Cardiac muscle cell (in vitro differentiated cells and primary cell): ENCODE measurements around the gene NPY. TPM values are rescaled to one million over a fixed set of nuclear protein-coding genes. Genes with fewer than 3 reads are reported as not detected.

Experiments used
- DNase-seq, 2 donors: peaks; one replicate each; pipeline versions ENCODE4 v3.0.0 to v3.0.0-alpha.2; 2010 to 2017; ENCODE audit warnings: low read depth in 1 of 2, low spot score in 1 of 2
- H3K27ac ChIP-seq: fragments of 200-600 bp; sonication (generic); 2 replicates; pipeline ENCODE4 v1.5.1; 2016
- H3K27me3 ChIP-seq: fragments of 200-600 bp; sonication (generic); 2 replicates; pipeline ENCODE4 v1.6.0; 2016; ENCODE audit warnings: control low read depth
- H3K36me3 ChIP-seq: fragments of 200-600 bp; sonication (generic); 2 replicates; pipeline ENCODE4 v1.5.1; 2016; ENCODE audit warnings: control low read depth
- H3K4me1 ChIP-seq: fragments of 200-600 bp; sonication (generic); 2 replicates; pipeline ENCODE4 v1.8.1; 2017; ENCODE audit warnings: low read depth, mild to moderate bottlenecking, mixed run types
- H3K4me3 ChIP-seq: fragments of 200-600 bp; sonication (generic); 2 replicates; pipeline ENCODE4 v1.5.1; 2016; ENCODE audit warnings: mild to moderate bottlenecking
- H3K9me3 ChIP-seq: fragments of 200-600 bp; sonication (generic); 2 replicates; pipeline ENCODE4 v1.5.1; 2017; ENCODE audit warnings: low read depth, mild to moderate bottlenecking, control low read depth
- polyA plus RNA-seq: library from polyadenylated mRNA; unstranded; fragments of >200 nt; fragmentation: Nextera tagmentation; extraction: Ambion mirVana; gene quantifications from 2 replicates; pipeline ENCODE4 v1.2.1, GENCODE V29; 2016
- total RNA-seq: library from RNA; depleted of rRNA; stranded (reverse); fragments of >200 nt; gene quantifications from 2 replicates; pipeline ENCODE4 v1.2.3, GENCODE V29; 2016
- TF ChIP-seq, protein P1 (sequence below): IDR thresholded peaks from 2 replicates; pipeline ENCODE4 v1.5.1; 2012; ENCODE audit warnings: low read depth, mild to moderate bottlenecking, low read length

NPY gene
- total and polyA plus RNA-seq, 2 experiments from 2014 or later: 3.5 to 5.1 TPM

DNA sequence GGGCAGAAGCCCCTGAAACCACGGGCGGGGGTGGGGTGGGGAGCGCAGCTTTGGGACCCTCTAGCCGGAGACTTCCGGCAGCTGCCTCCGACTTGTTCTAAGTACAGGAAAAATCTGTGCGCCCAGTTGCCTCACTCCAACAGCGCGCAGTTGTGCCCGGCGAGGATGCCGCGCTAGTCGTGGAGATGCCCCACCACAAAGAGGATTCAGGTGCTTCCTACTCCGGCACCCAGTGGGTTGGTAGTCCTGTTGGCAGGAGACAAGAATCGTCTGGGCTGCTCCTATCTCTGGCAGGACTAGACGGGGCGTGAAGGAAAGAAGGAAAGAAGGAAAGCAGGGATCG lies 465 bp upstream of the NPY start:
- H3K4me3 ChIP-seq: peak overlapping the region; percentile 26

DNA sequence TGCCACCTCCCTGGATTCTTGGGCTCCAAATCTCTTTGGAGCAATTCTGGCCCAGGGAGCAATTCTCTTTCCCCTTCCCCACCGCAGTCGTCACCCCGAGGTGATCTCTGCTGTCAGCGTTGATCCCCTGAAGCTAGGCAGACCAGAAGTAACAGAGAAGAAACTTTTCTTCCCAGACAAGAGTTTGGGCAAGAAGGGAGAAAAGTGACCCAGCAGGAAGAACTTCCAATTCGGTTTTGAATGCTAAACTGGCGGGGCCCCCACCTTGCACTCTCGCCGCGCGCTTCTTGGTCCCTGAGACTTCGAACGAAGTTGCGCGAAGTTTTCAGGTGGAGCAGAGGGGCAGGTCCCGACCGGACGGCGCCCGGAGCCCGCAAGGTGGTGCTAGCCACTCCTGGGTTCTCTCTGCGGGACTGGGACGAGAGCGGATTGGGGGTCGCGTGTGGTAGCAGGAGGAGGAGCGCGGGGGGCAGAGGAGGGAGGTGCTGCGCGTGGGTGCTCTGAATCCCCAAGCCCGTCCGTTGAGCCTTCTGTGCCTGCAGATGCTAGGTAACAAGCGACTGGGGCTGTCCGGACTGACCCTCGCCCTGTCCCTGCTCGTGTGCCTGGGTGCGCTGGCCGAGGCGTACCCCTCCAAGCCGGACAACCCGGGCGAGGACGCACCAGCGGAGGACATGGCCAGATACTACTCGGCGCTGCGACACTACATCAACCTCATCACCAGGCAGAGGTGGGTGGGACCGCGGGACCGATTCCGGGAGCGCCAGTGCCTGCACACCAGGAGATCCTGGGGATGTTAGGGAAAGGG lies 913 bp downstream of the NPY start:
- H3K27me3 ChIP-seq: peaks cover 60% of the 10 kb centered on the region
- H3K4me3 ChIP-seq: peak overlapping the region; percentile 26

More for the DNA sequence above, 465 bp upstream of the NPY start:
- Histone ChIP-seq H3K4me1 (no peaks in the 10 kb centered on the region), H3K9me3 (no peaks in the 10 kb centered on the region), H3K36me3 (no peaks in the 10 kb centered on the region), H3K27me3 (peaks cover 60% of the 10 kb centered on the region), H3K27ac (no peak overlapping the region)
- TF ChIP-seq, protein P1, sequence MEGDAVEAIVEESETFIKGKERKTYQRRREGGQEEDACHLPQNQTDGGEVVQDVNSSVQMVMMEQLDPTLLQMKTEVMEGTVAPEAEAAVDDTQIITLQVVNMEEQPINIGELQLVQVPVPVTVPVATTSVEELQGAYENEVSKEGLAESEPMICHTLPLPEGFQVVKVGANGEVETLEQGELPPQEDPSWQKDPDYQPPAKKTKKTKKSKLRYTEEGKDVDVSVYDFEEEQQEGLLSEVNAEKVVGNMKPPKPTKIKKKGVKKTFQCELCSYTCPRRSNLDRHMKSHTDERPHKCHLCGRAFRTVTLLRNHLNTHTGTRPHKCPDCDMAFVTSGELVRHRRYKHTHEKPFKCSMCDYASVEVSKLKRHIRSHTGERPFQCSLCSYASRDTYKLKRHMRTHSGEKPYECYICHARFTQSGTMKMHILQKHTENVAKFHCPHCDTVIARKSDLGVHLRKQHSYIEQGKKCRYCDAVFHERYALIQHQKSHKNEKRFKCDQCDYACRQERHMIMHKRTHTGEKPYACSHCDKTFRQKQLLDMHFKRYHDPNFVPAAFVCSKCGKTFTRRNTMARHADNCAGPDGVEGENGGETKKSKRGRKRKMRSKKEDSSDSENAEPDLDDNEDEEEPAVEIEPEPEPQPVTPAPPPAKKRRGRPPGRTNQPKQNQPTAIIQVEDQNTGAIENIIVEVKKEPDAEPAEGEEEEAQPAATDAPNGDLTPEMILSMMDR: no peak
- DNase-seq: no peak

DNA sequence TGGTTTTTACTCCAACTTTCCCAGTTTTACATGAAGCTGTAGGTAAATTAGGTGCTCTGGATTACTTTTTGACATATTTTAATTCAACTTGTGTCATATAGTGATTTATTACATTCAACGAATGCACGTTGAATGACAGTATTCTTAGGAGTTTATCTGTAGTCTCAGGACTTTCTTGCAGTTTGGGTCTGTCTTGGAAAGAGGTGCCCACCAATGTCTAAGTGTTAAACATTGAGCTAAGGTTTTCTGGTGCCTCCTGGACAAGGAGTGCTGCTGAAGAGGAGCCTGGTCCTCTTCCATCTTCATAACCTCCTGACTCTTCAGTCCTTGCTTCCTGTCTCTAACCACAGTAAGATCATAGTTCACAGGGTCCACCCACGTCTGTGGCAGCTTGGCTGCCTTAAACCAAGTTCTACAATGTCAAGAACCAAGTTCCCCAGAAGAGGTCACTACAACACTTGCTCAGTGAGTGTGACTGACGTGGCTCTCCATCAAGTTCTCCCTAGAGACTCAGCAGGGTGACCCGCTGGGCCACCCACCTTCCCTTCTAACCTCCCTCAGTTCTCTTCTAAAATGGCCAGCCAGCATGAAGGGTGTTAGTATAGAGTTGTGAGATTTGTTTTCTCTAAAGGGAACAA lies 6.1 kb downstream of the NPY start:
- peak; percentile 10 to 71 for DNase-seq
- Histone ChIP-seq H3K27me3 (peaks cover 21% of the 10 kb centered on the region), H3K9me3 (no peaks in the 10 kb centered on the region), H3K36me3 (no peaks in the 10 kb centered on the region), H3K4me3 (no peak overlapping the region), H3K27ac (no peak overlapping the region), H3K4me1 (no peaks in the 10 kb centered on the region)
- TF ChIP-seq, protein P1: peak; percentile 5

More for the DNA sequence above, 913 bp downstream of the NPY start:
- Histone ChIP-seq H3K4me1 (no peaks in the 10 kb centered on the region), H3K27ac (no peak overlapping the region), H3K36me3 (no peaks in the 10 kb centered on the region), H3K9me3 (no peaks in the 10 kb centered on the region)
- TF ChIP-seq, protein P1: no peak
- DNase-seq: peak in 1 of 2 donors; percentile 53

DNA sequence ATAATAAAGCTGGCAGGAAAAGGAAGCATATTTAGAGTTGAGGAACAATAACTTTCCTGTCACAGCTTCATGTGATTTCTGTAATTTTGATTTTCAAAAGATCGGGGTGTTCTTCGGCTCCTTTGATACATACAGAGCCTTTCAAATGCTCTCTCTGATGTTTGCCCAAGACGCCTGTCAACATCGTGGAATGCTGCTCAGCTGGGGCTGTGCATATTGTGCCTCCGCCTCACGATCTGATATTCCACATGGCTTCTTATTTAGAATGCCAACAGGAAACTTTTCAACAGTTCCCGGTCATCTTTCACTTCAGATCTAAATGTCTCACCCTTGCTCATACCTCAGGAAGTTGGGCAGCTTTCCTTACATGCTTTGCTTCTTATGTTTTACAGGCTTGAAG lies 7.3 kb downstream of the NPY start:
- no peaks in the 10 kb centered on the region for H3K36me3 ChIP-seq
- no peaks in the 10 kb centered on the region for H3K4me1 ChIP-seq
- no peak overlapping the region for H3K4me3 ChIP-seq
- no peak overlapping the region for H3K27ac ChIP-seq
- TF ChIP-seq, protein P1: no peak
- H3K9me3 ChIP-seq: no peaks in the 10 kb centered on the region
- H3K27me3 ChIP-seq: peaks cover 10% of the 10 kb centered on the region
- no peak for DNase-seq

DNA sequence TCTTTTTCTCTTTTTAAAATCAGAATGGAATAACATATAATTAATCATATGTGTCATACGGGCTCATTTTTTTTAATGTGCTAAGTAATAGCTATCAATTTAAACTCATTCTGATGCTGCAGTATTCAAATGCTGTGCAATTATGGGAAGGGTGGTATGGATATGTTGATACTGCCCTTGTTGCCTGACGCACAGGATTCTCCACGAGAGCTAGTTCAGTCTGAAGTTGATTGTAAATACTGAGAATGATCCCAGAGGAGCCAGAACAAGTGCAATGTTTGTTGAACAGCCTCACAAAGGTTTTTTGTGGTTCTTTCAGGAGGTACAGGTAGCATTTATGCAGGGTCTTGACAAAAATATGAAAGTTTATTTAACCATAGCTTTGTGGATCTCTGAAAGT lies 13.4 kb downstream of the NPY start:
- Histone ChIP-seq H3K36me3 (no peaks in the 10 kb centered on the region), H3K9me3 (no peaks in the 10 kb centered on the region), H3K4me3 (no peak overlapping the region), H3K4me1 (no peaks in the 10 kb centered on the region), H3K27me3 (no peaks in the 10 kb centered on the region), H3K27ac (no peak overlapping the region)
- DNase-seq: no peak
- TF ChIP-seq, protein P1: no peak
